Choroid plexus epithelial cell (primary cell): ENCODE data around the gene DMRT1.
"Not testable (repeated sequence)": the region's sequence is repeated elsewhere in the genome, so short reads cannot be mapped to it uniquely, and the experiment has no call there.

Experiments
- DNase-seq: peaks from one replicate; pipeline ENCODE4 v3.0.0-alpha.2; 2010; ENCODE audit warnings: low read depth
- H3K4me3 ChIP-seq: 2 replicates; pipeline ENCODE4 v1.5.1; 2011; ENCODE audit warnings: low read depth, mild to moderate bottlenecking, control low read depth, low read length, moderate library complexity
- CTCF ChIP-seq: conservative IDR thresholded peaks from 2 replicates; pipeline ENCODE4 v1.5.1; 2011; ENCODE audit warnings: low read depth, mild to moderate bottlenecking, control low read depth, inconsistent platforms, low read length, moderate library complexity

DMRT1 gene

GRCh38 chr9:899440-900184 is 58.1 kb downstream of the DMRT1 start:
- no peak for TF ChIP-seq CTCF
- DNase-seq: no peak
- no peak overlapping the region for H3K4me3 ChIP-seq

GRCh38 chr9:903886-904285 is 62.4 kb downstream of the DMRT1 start:
- H3K4me3 ChIP-seq: no peak overlapping the region
- DNase-seq: no peak
- no peak for TF ChIP-seq CTCF

GRCh38 chr9:905906-906305 is 64.4 kb downstream of the DMRT1 start:
- H3K4me3 ChIP-seq: no peak overlapping the region
- no peak for DNase-seq
- TF ChIP-seq CTCF: no peak

- TF ChIP-seq CTCF: no peak
- DNase-seq: no peak
- H3K4me3 ChIP-seq: no peak overlapping the region
These were observed 67.2 kb downstream of the DMRT1 start for GRCh38 chr9:908536-909205.

- no peak overlapping the region for H3K4me3 ChIP-seq
- no peak for TF ChIP-seq CTCF
- no peak for DNase-seq
These were observed 69.5 kb downstream of the DMRT1 start for GRCh38 chr9:911005-911404.

GRCh38 chr9:912776-913175 is 71.3 kb downstream of the DMRT1 start:
- no peak overlapping the region for H3K4me3 ChIP-seq
- TF ChIP-seq CTCF: no peak
- no peak for DNase-seq

- H3K4me3 ChIP-seq, DNase-seq: not testable (repeated sequence)
These were observed 72.0 kb downstream of the DMRT1 start for GRCh38 chr9:913526-913925.
